Hematopoietic multipotent progenitor cell treated with erythropoietin and hydrocortisone succinate and interleukin-3 and kit ligand, for 6 days (in vitro differentiated cells): ENCODE measurements around the gene ADSS1.

Experiments used
- DNase-seq: peaks from one replicate; pipeline ENCODE4 v3.0.0-alpha.2; 2015

The ADSS1 gene

GRCh38 chr14:104700225-104700651, 23.8 kb upstream of the ADSS1 start:
- DNase-seq = peak; percentile 63

DNA sequence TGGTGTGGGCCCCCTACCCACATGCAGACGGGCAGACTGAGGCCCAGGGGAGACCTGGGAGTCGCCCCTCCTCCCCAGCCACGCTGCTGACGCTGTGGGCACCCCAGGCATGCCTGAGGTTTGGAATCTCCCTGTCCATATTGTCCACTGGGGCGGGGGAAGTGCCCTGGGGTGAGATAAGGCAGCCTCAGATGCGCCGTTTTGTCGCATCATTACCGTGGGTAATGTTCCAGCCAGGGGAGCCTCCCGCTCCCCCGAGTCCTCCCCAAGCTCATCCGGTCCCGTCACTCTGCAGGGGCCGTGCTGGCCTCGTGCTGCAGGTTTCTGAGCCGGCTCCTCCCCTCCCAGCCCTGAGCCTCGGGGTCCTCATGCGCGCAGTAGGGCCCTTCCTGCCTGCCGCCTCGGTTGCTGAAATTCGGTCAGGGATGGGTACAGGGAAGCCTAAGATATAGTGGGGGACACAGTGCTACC, 23.2 kb upstream of the ADSS1 start:
- DNase-seq = peak; percentile 93

DNA sequence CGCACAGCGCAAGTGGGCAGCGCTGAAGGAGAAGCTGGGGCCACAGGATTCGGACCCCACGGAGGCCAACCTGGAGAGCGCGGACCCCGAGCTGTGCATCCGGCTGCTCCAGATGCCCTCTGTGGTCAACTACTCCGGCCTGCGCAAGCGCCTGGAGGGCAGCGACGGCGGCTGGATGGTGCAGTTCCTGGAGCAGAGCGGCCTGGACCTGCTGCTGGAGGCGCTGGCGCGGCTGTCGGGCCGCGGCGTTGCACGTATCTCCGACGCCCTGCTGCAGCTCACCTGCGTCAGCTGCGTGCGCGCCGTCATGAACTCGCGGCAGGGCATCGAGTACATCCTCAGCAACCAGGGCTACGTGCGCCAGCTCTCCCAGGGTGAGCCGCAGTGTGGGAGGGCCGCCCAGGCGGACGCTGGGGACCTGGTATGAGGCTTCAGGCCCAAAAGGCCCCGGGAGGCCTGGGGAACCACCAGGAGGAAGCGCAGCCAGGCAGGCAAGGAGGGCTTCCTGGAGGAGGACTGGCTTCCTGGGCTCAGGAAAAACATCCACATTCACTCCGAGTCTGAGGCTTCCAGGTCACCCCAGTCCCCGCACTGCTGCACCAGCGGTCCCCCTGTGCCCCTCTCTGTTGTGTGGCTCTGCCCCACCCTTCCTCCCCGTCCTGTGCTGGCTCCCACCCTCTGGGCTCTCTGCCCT, 22.5 kb upstream of the ADSS1 start:
- no peak for DNase-seq

DNA sequence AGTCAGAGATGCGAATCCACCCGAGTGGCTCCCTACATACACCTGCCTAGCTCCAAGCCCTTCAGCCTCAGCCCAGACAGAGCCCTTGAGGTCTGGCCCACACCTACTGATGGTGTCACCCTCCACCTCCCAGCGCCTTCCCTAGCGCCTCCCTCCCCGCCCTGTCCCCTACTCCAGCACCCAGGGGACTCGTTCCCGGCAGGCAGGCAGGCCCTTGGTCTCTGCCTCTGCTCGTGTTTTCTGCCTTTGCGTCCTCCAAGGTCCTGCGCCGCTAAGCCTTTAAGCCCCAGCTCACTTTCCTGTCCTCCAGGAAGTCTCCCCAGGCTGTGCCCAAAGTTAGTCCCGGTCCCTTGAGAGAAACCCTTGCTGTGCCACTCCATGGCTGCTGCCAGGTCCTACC, 21.9 kb upstream of the ADSS1 start:
- DNase-seq = no peak

GRCh38 chr14:104702673-104703072, 21.4 kb upstream of the ADSS1 start:
- no peak for DNase-seq

- DNase-seq = no peak
Measured at GRCh38 chr14:104703269-104703668, 20.8 kb upstream of the ADSS1 start.

DNA sequence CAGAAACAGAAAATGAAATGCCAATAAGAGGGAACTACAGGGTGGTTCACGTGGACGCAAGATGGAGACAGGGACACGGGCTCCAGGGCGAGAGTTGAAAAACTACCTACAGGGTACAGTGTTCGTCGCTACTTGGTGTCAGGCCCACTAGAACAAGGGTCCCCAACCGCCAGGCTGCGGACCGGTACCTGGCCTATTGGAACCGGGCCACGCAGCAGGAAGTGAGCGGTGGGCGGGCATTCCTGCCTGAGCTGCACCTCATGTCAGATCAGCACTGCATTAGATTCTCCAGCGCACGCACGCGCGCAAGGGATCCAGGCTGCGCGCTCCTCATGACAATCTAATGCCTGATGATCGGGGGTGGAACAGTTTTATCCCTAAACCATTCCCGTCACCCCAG, 19.8 kb upstream of the ADSS1 start:
- no peak for DNase-seq

GRCh38 chr14:104705340-104706047, 18.5 kb upstream of the ADSS1 start:
- DNase-seq = peak; percentile 41

GRCh38 chr14:104706733-104707607, 17.1 kb upstream of the ADSS1 start:
- DNase-seq = no peak

- DNase-seq = no peak
Measured at GRCh38 chr14:104707608-104708595, 16.1 kb upstream of the ADSS1 start.

- DNase-seq = peak; percentile 87
Measured at GRCh38 chr14:104708606-104709268, 15.3 kb upstream of the ADSS1 start.

GRCh38 chr14:104709387-104710039, 14.5 kb upstream of the ADSS1 start:
- DNase-seq = no peak

DNA sequence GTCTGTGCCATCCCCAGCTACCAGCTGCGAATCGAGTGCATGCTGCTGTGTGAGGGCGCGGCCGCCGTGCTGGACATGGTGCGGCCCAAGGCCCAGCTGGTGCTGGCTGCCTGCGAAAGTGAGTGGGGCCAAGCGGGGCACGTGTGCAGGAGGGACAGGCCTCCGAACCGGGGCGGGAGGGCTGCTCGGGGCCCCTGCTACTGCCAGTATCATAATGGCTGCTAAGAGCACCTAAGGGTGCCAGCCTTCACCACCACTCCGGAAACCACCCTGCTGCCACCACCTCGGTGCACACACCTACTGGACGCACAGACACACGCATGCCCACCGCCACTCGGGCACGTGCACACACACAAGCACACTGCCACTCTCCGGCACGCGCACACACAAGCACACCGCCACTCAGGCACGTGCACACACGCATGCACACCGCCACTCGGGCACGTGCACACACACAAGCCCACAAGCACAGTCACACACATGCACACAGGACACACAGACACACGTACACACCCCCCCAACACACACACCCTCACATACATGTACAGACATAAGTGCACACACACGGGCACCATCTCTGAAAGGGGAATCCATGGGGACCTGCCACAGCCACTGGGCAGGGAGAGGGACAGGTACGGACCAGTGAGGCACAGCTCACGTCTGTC, 13.8 kb upstream of the ADSS1 start:
- DNase-seq = no peak

DNA sequence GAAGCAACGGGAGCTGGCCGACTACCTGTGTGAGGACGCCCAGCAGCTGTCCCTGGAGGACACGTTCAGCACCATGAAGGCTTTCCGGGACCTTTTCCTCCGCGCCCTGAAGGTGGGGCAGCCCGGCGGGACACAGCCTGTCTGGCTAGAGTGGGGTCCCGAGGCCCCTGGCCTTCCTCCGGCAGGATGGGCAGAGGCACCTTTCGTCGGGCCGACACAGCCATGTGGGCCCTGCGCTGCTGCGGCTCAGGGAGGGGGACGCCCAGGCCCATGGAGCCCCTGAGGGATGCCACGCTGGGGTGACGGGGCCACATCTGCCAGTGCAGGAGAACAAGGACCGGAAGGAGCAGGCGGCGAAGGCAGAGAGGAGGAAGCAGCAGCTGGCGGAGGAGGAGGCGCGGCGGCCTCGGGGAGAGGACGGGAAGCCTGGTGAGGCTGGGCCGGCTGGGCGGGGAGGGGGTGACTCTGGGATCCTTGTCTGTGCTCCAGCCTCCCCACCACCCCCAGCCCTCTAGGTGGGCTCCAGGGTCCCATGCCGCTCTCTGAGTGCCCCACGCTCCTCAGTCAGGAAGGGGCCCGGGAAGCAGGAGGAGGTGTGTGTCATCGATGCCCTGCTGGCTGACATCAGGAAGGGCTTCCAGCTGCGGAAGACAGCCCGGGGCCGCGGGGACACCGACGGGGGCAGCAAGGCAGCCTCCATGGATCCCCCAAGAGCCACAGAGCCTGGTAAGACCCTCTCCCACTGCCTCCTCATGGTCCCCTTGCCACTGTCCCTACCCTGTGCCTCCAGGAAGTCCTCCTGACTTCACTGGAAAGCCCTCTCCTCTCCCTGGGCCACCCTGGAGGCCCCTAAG, 10.9 kb upstream of the ADSS1 start:
- no peak for DNase-seq

DNA sequence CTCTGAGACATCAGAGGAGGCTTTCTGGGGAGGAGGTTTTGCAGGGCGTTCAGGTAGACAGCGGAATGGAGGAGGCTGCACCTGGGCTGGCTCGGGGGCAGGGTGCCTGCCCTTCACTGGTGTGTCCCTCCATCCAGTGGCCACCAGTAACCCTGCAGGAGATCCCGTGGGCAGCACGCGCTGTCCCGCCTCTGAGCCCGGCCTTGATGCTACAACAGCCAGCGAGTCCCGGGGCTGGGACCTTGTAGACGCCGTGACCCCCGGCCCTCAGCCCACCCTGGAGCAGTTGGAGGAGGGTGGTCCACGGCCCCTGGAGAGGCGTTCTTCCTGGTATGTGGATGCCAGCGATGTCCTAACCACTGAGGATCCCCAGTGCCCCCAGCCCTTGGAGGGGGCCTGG, 10.0 kb upstream of the ADSS1 start:
- no peak for DNase-seq

DNA sequence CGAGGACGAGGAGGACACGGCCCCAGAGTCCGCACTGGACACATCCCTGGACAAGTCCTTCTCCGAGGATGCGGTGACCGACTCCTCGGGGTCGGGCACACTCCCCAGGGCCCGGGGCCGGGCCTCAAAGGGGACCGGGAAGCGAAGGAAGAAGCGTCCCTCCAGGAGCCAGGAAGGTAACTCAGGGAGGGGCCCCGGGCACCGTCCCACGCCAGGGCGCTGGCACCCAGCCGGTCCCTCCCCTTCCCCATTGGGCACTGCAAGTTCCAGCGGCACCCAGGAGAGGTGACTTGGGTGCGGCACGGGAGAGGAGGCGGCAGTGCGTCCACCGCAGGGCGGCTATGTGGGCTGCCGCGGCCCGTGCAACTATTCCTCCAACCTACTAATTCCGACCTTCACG, 9.3 kb upstream of the ADSS1 start:
- DNase-seq = no peak

DNA sequence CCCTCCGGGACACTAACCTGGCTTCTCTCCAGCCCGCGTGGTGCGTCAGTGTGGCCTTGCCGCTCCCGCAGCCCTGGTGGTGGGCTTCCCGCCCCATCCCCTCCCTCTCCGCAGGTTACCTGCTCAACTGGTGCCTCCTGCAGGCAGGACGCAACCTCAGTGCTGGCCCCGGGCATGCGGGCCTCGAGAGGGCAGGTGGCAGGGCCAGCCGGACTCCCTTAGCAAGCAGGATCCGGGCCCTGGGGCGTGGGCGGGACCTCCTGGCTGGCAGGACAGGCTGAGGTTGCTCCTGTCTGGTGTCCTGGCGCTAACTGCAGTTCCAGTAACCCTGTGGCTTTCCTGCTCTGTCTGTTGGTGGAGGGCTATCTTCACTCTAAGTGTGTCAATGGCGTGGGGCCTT, 8.6 kb upstream of the ADSS1 start:
- no peak for DNase-seq

- no peak for DNase-seq
Measured at GRCh38 chr14:104715871-104716270, 8.2 kb upstream of the ADSS1 start.

- DNase-seq = no peak
Measured at GRCh38 chr14:104717137-104717536, 6.9 kb upstream of the ADSS1 start.

DNA sequence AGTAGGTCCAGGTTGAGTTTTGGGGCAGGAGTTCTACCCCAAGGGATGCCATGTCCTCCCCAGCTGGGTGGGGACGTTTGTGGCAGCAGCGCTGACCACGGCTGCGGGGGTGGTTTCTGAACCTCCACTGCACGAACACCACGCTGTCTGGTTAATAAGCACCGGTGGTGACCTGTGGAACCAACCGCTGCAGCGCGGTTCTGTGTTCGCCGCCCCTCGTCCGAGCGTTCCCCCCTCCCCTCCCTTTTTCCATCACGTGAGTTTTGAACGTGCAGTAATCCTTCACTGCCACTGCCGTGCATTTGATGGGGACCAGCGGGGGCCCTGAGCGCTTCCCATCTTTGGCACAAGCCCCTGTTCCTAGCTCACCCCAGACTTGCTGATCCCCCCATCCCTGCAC, 6.4 kb upstream of the ADSS1 start:
- DNase-seq = no peak
